HG03439 (cell line): Measurements from ENCODE around the gene CCL3.
"Not testable (repeated sequence)": the region's sequence is repeated elsewhere in the genome, so short reads cannot be mapped to it uniquely, and the experiment has no call there.

Source experiments
- ATAC-seq: cut with Tn5 transposase; IDR thresholded peaks from one replicate; pipeline ENCODE4 v1.9.1; 2021; ENCODE audit warnings: mild to moderate bottlenecking, moderate library complexity; ENCODE audit not compliant: unreplicated experiment

Gene CCL3

DNA sequence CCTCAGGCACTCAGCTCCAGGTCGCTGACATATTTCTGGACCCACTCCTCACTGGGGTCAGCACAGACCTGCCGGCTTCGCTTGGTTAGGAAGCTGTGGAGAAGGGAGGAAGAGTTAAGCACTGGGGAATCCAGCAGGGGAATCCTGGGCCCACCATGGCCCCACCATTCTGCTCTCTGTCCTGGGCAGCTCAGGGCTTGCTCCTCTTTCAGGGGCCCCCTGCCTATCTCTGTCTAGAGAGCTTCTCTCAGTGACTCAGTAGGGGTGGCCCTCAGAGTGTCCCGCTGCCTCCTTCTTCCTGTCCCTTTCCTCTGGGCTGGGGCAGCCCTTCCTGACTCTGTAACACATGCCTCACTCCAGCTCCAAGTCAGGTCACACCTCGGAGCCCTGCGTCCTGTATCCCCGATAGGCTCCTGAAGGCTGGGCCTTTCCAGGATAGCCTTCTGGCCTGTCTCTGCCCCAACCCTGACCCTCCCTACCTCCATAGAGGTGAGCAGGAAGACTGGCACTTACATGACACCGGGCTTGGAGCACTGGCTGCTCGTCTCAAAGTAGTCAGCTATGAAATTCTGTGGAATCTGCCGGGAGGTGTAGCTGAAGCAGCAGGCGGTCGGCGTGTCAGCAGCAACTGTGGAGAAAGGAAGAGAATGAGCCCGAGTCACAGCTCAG lies 1.1 kb downstream of the CCL3 start:
- no peak for ATAC-seq

GRCh38 chr17:36087897-36088572 lies 1.9 kb downstream of the CCL3 start:
- ATAC-seq, result not testable (repeated sequence)

- not testable (repeated sequence) for ATAC-seq
Observed at GRCh38 chr17:36087471-36087870, 2.5 kb downstream of the CCL3 start.

- ATAC-seq, result no peak
Observed at GRCh38 chr17:36086791-36087190, 3.2 kb downstream of the CCL3 start.

GRCh38 chr17:36085765-36086164 lies 4.2 kb downstream of the CCL3 start:
- no peak for ATAC-seq

GRCh38 chr17:36083691-36084090 lies 6.3 kb downstream of the CCL3 start:
- not testable (repeated sequence) for ATAC-seq

DNA sequence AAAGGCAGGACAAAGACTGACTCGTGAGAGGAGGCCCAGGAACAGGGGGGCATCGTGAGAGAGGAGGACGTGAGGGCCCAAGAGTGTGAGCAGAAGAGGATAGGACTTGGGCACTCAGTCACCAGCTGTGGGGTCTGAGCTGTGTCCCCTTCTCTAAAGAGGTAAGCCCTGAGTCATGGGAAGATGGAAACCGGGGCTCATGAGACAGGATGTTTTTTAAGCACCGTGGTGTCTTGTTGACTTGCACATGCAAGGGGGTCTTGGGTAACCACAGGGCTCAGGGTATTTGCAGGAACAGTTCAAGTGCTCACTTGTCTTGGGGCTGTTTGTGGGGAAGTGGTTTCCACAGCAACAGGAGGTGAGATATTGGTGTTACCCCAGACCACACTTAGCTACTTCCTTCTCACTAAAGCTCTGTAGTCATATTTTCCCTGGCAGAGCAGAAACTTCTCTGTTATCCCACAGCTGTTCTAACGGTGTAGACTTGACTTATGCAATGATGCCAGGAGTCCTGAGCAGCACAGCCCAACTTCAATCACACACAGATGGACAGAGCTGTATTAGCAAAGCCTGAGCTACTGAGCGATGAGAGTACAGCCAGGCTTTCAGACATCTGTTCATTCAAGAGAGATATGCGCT lies 7.3 kb downstream of the CCL3 start:
- ATAC-seq, result peak; percentile 46

GRCh38 chr17:36081681-36082471 lies 8.1 kb downstream of the CCL3 start:
- ATAC-seq, result peak; percentile 32

- ATAC-seq, result no peak
Observed at GRCh38 chr17:36074365-36074764, 15.6 kb downstream of the CCL3 start.

DNA sequence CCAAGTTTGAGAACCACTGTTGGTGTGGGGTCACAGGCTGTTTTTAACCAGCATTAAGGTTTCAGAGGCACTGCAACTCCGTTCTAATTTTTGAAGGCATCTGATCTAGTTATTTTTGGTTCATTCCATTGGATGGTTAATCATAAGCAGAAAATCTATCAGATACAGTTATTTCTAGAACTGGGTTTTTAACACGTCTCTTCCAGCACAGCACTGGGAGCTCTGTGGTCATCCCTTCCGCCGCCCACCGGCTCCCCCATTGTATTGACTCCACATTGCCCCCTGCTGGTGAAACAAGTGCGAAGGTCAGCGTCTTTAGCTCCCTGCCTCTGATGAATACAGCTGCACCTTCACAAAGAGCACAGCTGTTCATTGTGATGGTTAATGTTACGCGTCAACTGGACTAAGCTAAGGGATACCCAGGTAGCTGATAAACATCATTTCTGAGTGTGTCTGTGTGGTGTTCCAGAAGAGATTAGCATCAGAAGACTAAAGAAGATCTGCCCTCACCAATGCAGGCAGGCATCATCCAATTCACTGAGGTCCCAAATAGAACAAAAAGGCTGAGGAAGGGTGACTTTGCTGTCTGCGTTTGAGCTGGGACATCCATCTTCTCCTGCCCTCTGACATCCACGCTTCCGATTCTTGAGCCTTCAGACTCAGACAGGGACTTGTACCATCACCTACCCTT lies 17.4 kb downstream of the CCL3 start:
- peak; percentile 72 for ATAC-seq

GRCh38 chr17:36071751-36072150 lies 18.2 kb downstream of the CCL3 start:
- no peak for ATAC-seq

DNA sequence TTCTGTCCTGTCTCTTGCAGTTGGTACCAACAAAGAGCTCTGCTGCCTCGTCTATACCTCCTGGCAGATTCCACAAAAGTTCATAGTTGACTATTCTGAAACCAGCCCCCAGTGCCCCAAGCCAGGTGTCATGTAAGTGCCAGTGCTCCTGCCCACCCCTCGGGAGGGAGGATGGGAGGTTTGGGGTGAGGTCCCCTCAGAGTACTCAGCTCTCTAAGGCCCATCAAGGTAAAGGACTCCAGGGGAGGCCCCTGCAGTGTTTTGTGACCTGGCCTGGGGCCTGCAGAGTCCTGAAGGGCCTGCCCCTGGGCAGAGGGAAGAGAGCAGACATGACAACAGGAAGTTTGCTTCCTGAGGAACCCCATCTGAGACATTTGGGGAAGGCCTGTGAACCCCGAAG lies 19.5 kb downstream of the CCL3 start:
- ATAC-seq, result no peak

DNA sequence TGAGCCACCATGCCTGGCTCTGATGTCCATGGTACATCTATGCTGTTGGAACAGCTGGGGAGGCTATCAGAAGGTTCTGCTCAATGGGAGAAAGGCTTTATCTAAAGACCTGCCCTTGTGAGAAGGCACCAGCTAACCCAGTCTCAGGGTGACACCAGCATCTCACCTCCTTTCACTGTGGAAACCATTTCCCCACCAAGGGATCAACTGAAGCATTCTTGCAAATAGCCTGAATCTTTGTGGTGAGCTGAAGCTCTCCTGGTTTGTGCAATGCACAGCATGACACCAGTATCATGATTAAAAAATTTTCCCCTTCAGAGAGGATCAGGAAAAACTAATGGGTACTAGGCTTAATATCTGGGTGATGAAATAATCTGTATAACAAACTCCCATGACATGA lies 20.8 kb downstream of the CCL3 start:
- no peak for ATAC-seq

DNA sequence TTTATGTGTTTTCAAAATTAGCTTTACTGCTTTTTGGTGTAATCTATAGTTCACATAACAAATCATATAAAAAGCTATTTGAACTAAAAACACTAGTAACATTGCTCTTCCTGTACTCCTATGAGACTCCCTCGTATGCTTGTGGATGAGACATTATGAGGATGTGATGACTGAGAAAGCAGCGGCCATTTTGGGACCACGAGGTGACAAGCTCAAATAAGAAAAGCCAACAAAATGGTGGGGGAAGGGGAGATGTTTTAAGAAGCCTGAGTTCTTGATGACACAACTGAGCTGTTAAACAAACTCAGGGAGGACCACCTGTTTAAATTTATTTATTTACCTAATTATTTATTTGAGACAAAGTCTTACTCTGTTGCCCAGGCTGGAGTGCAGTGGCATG lies 21.4 kb downstream of the CCL3 start:
- ATAC-seq, result no peak

- no peak for ATAC-seq
Observed at GRCh38 chr17:36066365-36066985, 23.5 kb downstream of the CCL3 start.

DNA sequence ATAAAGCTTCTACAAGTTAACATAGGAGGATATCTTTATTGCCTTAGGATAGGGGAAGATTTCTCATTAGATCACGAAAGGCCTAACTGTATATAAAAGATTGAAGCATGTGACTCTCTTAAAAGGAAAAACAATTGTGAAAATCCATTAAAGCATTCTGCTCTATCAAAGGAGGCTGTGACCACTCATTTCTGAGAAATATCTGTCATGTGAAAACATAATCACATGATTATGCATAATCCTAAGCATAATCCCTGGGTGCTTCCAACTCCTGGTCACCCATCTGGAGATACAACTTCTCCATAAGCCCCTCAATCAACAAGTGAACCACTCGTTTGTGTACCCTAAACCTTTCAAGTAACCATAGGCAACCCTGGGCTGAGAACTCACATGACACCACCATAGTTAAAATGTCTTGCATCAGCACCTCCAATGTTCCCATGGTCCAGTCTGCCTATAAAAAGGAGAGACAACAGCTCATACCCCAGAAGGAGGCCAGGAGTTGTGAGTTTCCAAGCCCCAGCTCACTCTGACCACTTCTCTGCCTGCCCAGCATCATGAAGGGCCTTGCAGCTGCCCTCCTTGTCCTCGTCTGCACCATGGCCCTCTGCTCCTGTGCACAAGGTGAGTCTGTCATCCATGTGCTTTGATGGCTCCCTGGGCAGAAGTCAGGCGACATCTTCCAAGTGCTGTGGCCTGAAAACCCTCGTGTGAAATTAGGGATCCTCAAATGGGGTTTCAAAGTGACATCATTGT lies 26.0 kb downstream of the CCL3 start, which contains the start of gene CCL18:
TSS of gene CCL18 (plus strand) at position 487 of the 756 bp plus-strand sequence. CDS start at position 558, 71 bp downstream.
- no peak for ATAC-seq

DNA sequence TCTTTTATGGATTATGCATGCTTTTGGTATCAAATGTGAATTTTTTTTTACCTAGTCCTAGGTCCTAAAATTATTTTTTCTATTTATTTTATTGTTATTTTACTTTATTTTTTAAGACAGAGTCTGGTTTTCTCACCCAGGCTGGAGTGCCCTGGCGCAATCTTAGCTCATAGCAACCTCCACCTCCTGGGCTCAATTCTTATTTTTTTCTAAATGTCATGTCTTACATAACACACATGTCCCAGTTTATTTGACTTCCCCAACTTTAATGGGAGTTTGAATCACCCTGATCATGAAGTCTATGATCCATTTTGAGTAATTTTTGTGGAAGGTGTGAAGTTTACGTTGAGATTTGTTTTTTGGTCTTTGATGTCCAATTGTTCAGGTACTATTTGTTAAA lies 29.1 kb downstream of the CCL3 start:
- ATAC-seq, result no peak

DNA sequence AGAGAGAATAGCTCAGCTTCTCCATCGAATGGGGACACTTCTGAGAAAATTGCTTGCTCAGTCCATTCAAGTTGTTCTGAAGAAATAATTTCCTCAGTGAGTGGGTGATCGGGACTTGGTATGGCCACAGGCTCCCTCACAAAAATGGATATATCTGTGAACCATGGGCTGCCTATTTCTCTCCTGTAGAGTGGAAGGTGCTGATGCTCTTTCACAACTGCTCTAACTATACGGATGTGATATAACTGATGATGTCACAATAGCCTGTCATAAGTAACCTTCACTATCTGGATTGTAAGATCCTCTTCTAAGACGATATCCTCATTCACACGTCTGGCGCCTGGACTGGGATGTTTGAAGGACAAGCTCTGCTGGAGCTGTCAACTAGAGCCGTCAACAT lies 30.5 kb downstream of the CCL3 start:
- no peak for ATAC-seq

- ATAC-seq, result no peak
Observed at GRCh38 chr17:36057911-36058310, 32.0 kb downstream of the CCL3 start.
